ENCODE data around the gene RPTOR.

RPTOR gene

DNA sequence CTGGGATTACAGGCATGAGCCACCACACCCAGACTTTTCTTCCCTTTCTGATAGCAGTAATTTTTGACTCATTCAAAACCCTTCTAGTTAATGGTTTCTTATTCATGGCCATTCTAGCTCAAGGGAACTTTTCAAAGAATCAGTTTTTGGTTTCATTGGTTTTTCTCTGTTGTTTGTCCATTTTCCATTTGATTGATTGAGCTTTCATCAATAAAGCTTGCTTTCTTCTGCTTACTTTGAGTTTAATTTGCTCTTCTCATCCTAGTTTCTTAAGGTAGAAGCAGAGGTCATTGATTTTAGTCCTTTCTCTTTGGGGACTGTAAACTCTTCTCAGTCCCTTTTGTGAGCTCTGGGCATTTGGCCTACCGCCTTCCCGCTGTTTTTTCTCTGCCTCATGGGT, 365.0 kb downstream of the RPTOR start:
- TF ChIP-seq, protein P1, sequence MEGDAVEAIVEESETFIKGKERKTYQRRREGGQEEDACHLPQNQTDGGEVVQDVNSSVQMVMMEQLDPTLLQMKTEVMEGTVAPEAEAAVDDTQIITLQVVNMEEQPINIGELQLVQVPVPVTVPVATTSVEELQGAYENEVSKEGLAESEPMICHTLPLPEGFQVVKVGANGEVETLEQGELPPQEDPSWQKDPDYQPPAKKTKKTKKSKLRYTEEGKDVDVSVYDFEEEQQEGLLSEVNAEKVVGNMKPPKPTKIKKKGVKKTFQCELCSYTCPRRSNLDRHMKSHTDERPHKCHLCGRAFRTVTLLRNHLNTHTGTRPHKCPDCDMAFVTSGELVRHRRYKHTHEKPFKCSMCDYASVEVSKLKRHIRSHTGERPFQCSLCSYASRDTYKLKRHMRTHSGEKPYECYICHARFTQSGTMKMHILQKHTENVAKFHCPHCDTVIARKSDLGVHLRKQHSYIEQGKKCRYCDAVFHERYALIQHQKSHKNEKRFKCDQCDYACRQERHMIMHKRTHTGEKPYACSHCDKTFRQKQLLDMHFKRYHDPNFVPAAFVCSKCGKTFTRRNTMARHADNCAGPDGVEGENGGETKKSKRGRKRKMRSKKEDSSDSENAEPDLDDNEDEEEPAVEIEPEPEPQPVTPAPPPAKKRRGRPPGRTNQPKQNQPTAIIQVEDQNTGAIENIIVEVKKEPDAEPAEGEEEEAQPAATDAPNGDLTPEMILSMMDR (IDR thresholded peaks at IDR 0.05; ENCODE audit: control insufficient read depth, insufficient read depth, low read depth, low read length, missing control alignments): no peak
- no peak for DNase-seq (ENCODE audit: low read depth)
- H3K4me3 ChIP-seq (ENCODE audit: control insufficient read depth, low read depth, low read length): no peak overlapping the region

GRCh38 chr17:80910043-80910442, 365.4 kb downstream of the RPTOR start:
- no peak for DNase-seq (ENCODE audit: low read depth)
- TF ChIP-seq, protein P1 (IDR thresholded peaks at IDR 0.05; ENCODE audit: control insufficient read depth, insufficient read depth, low read depth, low read length, missing control alignments): no peak
- H3K4me3 ChIP-seq (ENCODE audit: control insufficient read depth, low read depth, low read length): no peak overlapping the region

- TF ChIP-seq, protein P1 (IDR thresholded peaks at IDR 0.05; ENCODE audit: control insufficient read depth, insufficient read depth, low read depth, low read length, missing control alignments): no peak
- DNase-seq (ENCODE audit: low read depth): no peak
- H3K4me3 ChIP-seq (ENCODE audit: control insufficient read depth, low read depth, low read length): no peak overlapping the region
Measured at GRCh38 chr17:80912476-80912875, 367.8 kb downstream of the RPTOR start.

GRCh38 chr17:80913928-80914821, 369.5 kb downstream of the RPTOR start:
- TF ChIP-seq, protein P1 (IDR thresholded peaks at IDR 0.05; ENCODE audit: control insufficient read depth, insufficient read depth, low read depth, low read length, missing control alignments): no peak
- DNase-seq (ENCODE audit: low read depth): no peak
- no peak overlapping the region for H3K4me3 ChIP-seq (ENCODE audit: control insufficient read depth, low read depth, low read length)

GRCh38 chr17:80916246-80916645, 371.6 kb downstream of the RPTOR start:
- H3K4me3 ChIP-seq (ENCODE audit: control insufficient read depth, low read depth, low read length): no peak overlapping the region
- TF ChIP-seq, protein P1 (IDR thresholded peaks at IDR 0.05; ENCODE audit: control insufficient read depth, insufficient read depth, low read depth, low read length, missing control alignments): no peak
- no peak for DNase-seq (ENCODE audit: low read depth)

- no peak overlapping the region for H3K4me3 ChIP-seq (ENCODE audit: control insufficient read depth, low read depth, low read length)
- TF ChIP-seq, protein P1 (IDR thresholded peaks at IDR 0.05; ENCODE audit: control insufficient read depth, insufficient read depth, low read depth, low read length, missing control alignments): no peak
- DNase-seq (ENCODE audit: low read depth): no peak
Measured at GRCh38 chr17:80917716-80918560, 373.3 kb downstream of the RPTOR start.
